GM12892 (cell line): ENCODE measurements around the gene C11orf16.

ENCODE experiments used
- POLR2A ChIP-seq: IDR thresholded peaks from 2 replicates; pipeline ENCODE4 v1.6.1; 2011; ENCODE audit warnings: low read depth, low read length, control low read depth
- POLR2AphosphoS5 ChIP-seq: IDR thresholded peaks from 2 replicates; pipeline ENCODE4 v1.6.1; 2011; ENCODE audit warnings: low read depth, low read length, control low read depth

DNA sequence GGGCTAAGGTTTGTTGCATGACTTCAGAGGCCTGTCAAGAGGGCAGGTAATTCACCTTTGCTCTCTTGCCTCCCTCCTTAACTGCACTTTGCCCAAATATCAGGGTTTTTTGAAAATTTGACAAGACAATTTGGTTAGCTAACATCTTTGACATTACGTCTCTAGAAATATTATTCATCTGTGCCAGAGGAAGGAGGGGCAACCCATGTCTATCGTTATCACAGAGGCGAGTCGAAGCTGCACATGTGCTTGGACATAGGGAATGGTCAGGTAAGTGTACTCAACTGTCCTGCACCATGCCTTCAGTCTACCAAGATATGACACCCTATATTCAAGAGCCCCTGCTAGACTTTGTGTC is 18.1 kb downstream of the C11orf16 start:
- no peak for TF ChIP-seq POLR2AphosphoS5
- TF ChIP-seq POLR2A = no peak
